Duodenal mucosa (tissue), 2 donors: ENCODE measurements around the gene RBM20.

Source experiments
- H3K27ac ChIP-seq: one replicate; pipeline ENCODE4 v1.7.0; 2013; ENCODE audit warnings: low read depth, low read length
- H3K27me3 ChIP-seq, 2 donors: one replicate each; pipeline ENCODE4 v1.7.0; 2013; ENCODE audit warnings: low read length in 2 of 2, control low read depth in 1 of 2; ENCODE audit not compliant: insufficient read depth in 2 of 2, control insufficient read depth in 1 of 2
- H3K36me3 ChIP-seq, 2 donors: one replicate each; pipeline ENCODE4 v1.7.0; 2013; ENCODE audit warnings: low read length in 2 of 2, control low read depth in 1 of 2; ENCODE audit not compliant: insufficient read depth in 2 of 2, control insufficient read depth in 1 of 2
- H3K4me1 ChIP-seq, 2 donors: one replicate each; pipeline ENCODE4 v1.7.0; 2013; ENCODE audit warnings: low read length in 2 of 2, control low read depth in 1 of 2; ENCODE audit not compliant: insufficient read depth in 2 of 2, control insufficient read depth in 1 of 2
- H3K4me3 ChIP-seq, 2 donors: one replicate each; pipeline ENCODE4 v1.7.0; 2013; ENCODE audit warnings: low read length in 2 of 2, low read depth in 1 of 2
- H3K9ac ChIP-seq, 2 donors: one replicate each; pipeline ENCODE4 v1.7.0; 2013; ENCODE audit warnings: low read length in 2 of 2, low read depth in 1 of 2
- H3K9me3 ChIP-seq, 2 donors: one replicate each; pipeline ENCODE4 v1.7.0; 2013; ENCODE audit warnings: low read length in 2 of 2, control low read depth in 1 of 2; ENCODE audit not compliant: control insufficient read depth in 1 of 2

RBM20 gene

GRCh38 chr10:110836706-110837105 lies 192.6 kb downstream of the RBM20 start:
- H3K4me1 ChIP-seq, result peaks cover 53 to 58% of the 10 kb centered on the region in 2 donors
- H3K4me3 ChIP-seq, result no peak overlapping the region
- H3K9ac ChIP-seq, result peak overlapping the region; percentile 22 to 40
- H3K36me3 ChIP-seq, result no peaks in the 10 kb centered on the region
- no peaks in the 10 kb centered on the region for H3K9me3 ChIP-seq
- H3K27ac ChIP-seq, result no peak overlapping the region
- no peaks in the 10 kb centered on the region for H3K27me3 ChIP-seq

GRCh38 chr10:110837418-110838171 lies 193.5 kb downstream of the RBM20 start:
- peak overlapping the region; percentile 50 for H3K27ac ChIP-seq
- H3K4me1 ChIP-seq, result peaks cover 60 to 67% of the 10 kb centered on the region in 2 donors
- H3K36me3 ChIP-seq, result no peaks in the 10 kb centered on the region
- H3K9me3 ChIP-seq, result no peaks in the 10 kb centered on the region
- no peak overlapping the region for H3K4me3 ChIP-seq
- H3K27me3 ChIP-seq, result no peaks in the 10 kb centered on the region
- H3K9ac ChIP-seq, result peak overlapping the region; percentile 22 to 40

- H3K9me3 ChIP-seq, result no peaks in the 10 kb centered on the region
- H3K4me1 ChIP-seq, result peaks cover 69 to 75% of the 10 kb centered on the region in 2 donors
- peak overlapping the region in 1 of 2 donors; percentile 11 for H3K4me3 ChIP-seq
- H3K27me3 ChIP-seq, result no peaks in the 10 kb centered on the region
- H3K9ac ChIP-seq, result peak overlapping the region; percentile 41 to 55
- no peaks in the 10 kb centered on the region for H3K36me3 ChIP-seq
- H3K27ac ChIP-seq, result peak overlapping the region; percentile 57
Observed at GRCh38 chr10:110840225-110840922, 196.2 kb downstream of the RBM20 start.

GRCh38 chr10:110840923-110841428 lies 196.8 kb downstream of the RBM20 start:
- H3K9ac ChIP-seq, result peak overlapping the region; percentile 41 to 55
- no peaks in the 10 kb centered on the region for H3K9me3 ChIP-seq
- H3K36me3 ChIP-seq, result no peaks in the 10 kb centered on the region
- peak overlapping the region; percentile 57 for H3K27ac ChIP-seq
- H3K4me3 ChIP-seq, result peak overlapping the region in 1 of 2 donors; percentile 11
- H3K27me3 ChIP-seq, result no peaks in the 10 kb centered on the region
- H3K4me1 ChIP-seq, result peaks cover 74 to 81% of the 10 kb centered on the region in 2 donors

- H3K36me3 ChIP-seq, result no peaks in the 10 kb centered on the region
- peak overlapping the region in 1 of 2 donors; percentile 4 for H3K9ac ChIP-seq
- H3K9me3 ChIP-seq, result no peaks in the 10 kb centered on the region
- H3K4me3 ChIP-seq, result no peak overlapping the region
- peak overlapping the region; percentile 47 for H3K27ac ChIP-seq
- H3K4me1 ChIP-seq, result peaks cover 77 to 85% of the 10 kb centered on the region in 2 donors
- H3K27me3 ChIP-seq, result no peaks in the 10 kb centered on the region
Observed at GRCh38 chr10:110841767-110842267, 197.7 kb downstream of the RBM20 start.

GRCh38 chr10:110842326-110842904 lies 198.3 kb downstream of the RBM20 start:
- H3K4me3 ChIP-seq, result no peak overlapping the region
- H3K36me3 ChIP-seq, result no peaks in the 10 kb centered on the region
- H3K27ac ChIP-seq, result peak overlapping the region; percentile 47
- peak overlapping the region; percentile 4 to 39 for H3K9ac ChIP-seq
- no peaks in the 10 kb centered on the region for H3K9me3 ChIP-seq
- H3K4me1 ChIP-seq, result peaks cover 77 to 85% of the 10 kb centered on the region in 2 donors
- no peaks in the 10 kb centered on the region for H3K27me3 ChIP-seq

- Histone ChIP-seq H3K9ac (peak overlapping the region; percentile 4 to 39), H3K4me1 (peaks cover 75 to 82% of the 10 kb centered on the region in 2 donors), H3K27me3 (no peaks in the 10 kb centered on the region), H3K4me3 (no peak overlapping the region), H3K36me3 (no peaks in the 10 kb centered on the region), H3K9me3 (no peaks in the 10 kb centered on the region), H3K27ac (peak overlapping the region; percentile 47)
Observed at GRCh38 chr10:110843031-110843430, 198.9 kb downstream of the RBM20 start.

GRCh38 chr10:110843796-110844616 lies 199.9 kb downstream of the RBM20 start:
- H3K4me3 ChIP-seq, result peak overlapping the region; percentile 6 to 14
- peaks cover 72 to 73% of the 10 kb centered on the region in 2 donors for H3K4me1 ChIP-seq
- H3K9me3 ChIP-seq, result no peaks in the 10 kb centered on the region
- no peaks in the 10 kb centered on the region for H3K36me3 ChIP-seq
- H3K9ac ChIP-seq, result peak overlapping the region; percentile 4 to 40
- peak overlapping the region; percentile 59 for H3K27ac ChIP-seq
- no peaks in the 10 kb centered on the region for H3K27me3 ChIP-seq

- no peaks in the 10 kb centered on the region for H3K27me3 ChIP-seq
- no peaks in the 10 kb centered on the region for H3K36me3 ChIP-seq
- H3K9ac ChIP-seq, result peak overlapping the region; percentile 4 to 40
- no peaks in the 10 kb centered on the region for H3K9me3 ChIP-seq
- peak overlapping the region in 1 of 2 donors; percentile 14 for H3K4me3 ChIP-seq
- peaks cover 70 to 71% of the 10 kb centered on the region in 2 donors for H3K4me1 ChIP-seq
- H3K27ac ChIP-seq, result peak overlapping the region; percentile 59
Observed at GRCh38 chr10:110844617-110844881, 200.4 kb downstream of the RBM20 start.
